Measurements from ENCODE around the gene TBC1D8.

TBC1D8 gene

GRCh38 chr2:101022221-101022620 lies 129.0 kb downstream of the TBC1D8 start:
- Histone ChIP-seq H3K27me3 (ENCODE audit: control insufficient read depth in 3 of 3, insufficient read depth in 3 of 3, low read depth in 1 of 3, low read length in 3 of 3) (peaks cover 0 to 2% (median 0%) of the 10 kb centered on the region in 3 experiments), H3K9me3 (replicated peaks in 1 of 2; ENCODE audit: control insufficient read depth in 2 of 2, insufficient read depth in 1 of 2, low read depth in 1 of 2, low read length in 2 of 2) (no peaks in the 10 kb centered on the region), H3K18ac (ENCODE audit: low read length) (no peak overlapping the region), H3K4me1 (ENCODE audit: control insufficient read depth in 2 of 2, insufficient read depth in 1 of 2, low read depth in 1 of 2, low read length in 2 of 2) (peaks cover 10 to 11% of the 10 kb centered on the region in 2 donors), H3K36me3 (replicated peaks in 1 of 2; ENCODE audit: control insufficient read depth in 2 of 2, insufficient read depth in 2 of 2, low read length in 2 of 2) (peaks cover 12 to 71% of the 10 kb centered on the region in 2 donors), H3K27ac (replicated peaks; ENCODE audit: low read length) (no peak overlapping the region), H2AK5ac (ENCODE audit: low read depth, low read length) (no peak overlapping the region), H2BK12ac (ENCODE audit: low read length) (no peak overlapping the region), H3K4me2 (ENCODE audit: insufficient read depth, low read length, poor library complexity, severe bottlenecking) (no peak overlapping the region), H2BK5ac (ENCODE audit: low read length) (no peak overlapping the region), H3K14ac (ENCODE audit: low read length) (no peak overlapping the region), H2BK120ac (ENCODE audit: low read depth, low read length) (no peak overlapping the region), H3K9ac (ENCODE audit: low read depth, low read length, poor library complexity) (no peak overlapping the region), H2AFZ (ENCODE audit: low read length) (no peak overlapping the region), H3K23ac (ENCODE audit: low read depth, low read length, poor library complexity) (no peak overlapping the region), H3K4ac (ENCODE audit: low read length) (no peak overlapping the region), H4K91ac (ENCODE audit: low read depth, low read length, poor library complexity) (no peak overlapping the region), H4K8ac (ENCODE audit: low read depth, low read length) (no peak overlapping the region), H3K4me3 (ENCODE audit: low read length in 2 of 2) (no peak overlapping the region), H2BK15ac (ENCODE audit: low read length) (no peak overlapping the region), H3K79me1 (ENCODE audit: low read depth, low read length) (no peaks in the 10 kb centered on the region)
- DNase-seq (ENCODE audit: low spot score), result no peak
- no CpG with 5 or more reads among the region's 16 CpGs for WGBS, 2 donors (ENCODE audit: extremely low coverage in 2 of 2, insufficient read length in 2 of 2, insufficient replicate concordance in 1 of 2)

GRCh38 chr2:101018934-101019333 lies 132.2 kb downstream of the TBC1D8 start:
- Histone ChIP-seq H3K9ac (ENCODE audit: low read depth, low read length, poor library complexity) (no peak overlapping the region), H3K27me3 (ENCODE audit: control insufficient read depth in 3 of 3, insufficient read depth in 3 of 3, low read depth in 1 of 3, low read length in 3 of 3) (peaks cover 0 to 2% (median 0%) of the 10 kb centered on the region in 3 experiments), H2AK5ac (ENCODE audit: low read depth, low read length) (no peak overlapping the region), H3K4me3 (ENCODE audit: low read length in 2 of 2) (no peak overlapping the region), H2BK15ac (ENCODE audit: low read length) (no peak overlapping the region), H3K79me1 (ENCODE audit: low read depth, low read length) (no peaks in the 10 kb centered on the region), H3K9me3 (replicated peaks in 1 of 2; ENCODE audit: control insufficient read depth in 2 of 2, insufficient read depth in 1 of 2, low read depth in 1 of 2, low read length in 2 of 2) (peaks cover 0 to 14% of the 10 kb centered on the region in 2 donors), H2BK12ac (ENCODE audit: low read length) (no peak overlapping the region), H3K18ac (ENCODE audit: low read length) (no peak overlapping the region), H2AFZ (ENCODE audit: low read length) (no peak overlapping the region), H4K91ac (ENCODE audit: low read depth, low read length, poor library complexity) (no peak overlapping the region), H3K4ac (ENCODE audit: low read length) (no peak overlapping the region), H3K23ac (ENCODE audit: low read depth, low read length, poor library complexity) (no peak overlapping the region), H2BK120ac (ENCODE audit: low read depth, low read length) (no peak overlapping the region), H3K4me2 (ENCODE audit: insufficient read depth, low read length, poor library complexity, severe bottlenecking) (no peak overlapping the region), H2BK5ac (ENCODE audit: low read length) (no peak overlapping the region), H4K8ac (ENCODE audit: low read depth, low read length) (no peak overlapping the region), H3K14ac (ENCODE audit: low read length) (no peak overlapping the region), H3K36me3 (replicated peaks in 1 of 2; ENCODE audit: control insufficient read depth in 2 of 2, insufficient read depth in 2 of 2, low read length in 2 of 2) (peaks cover 18 to 80% of the 10 kb centered on the region in 2 donors), H3K27ac (replicated peaks; ENCODE audit: low read length) (no peak overlapping the region), H3K4me1 (ENCODE audit: control insufficient read depth in 2 of 2, insufficient read depth in 1 of 2, low read depth in 1 of 2, low read length in 2 of 2) (no peaks in the 10 kb centered on the region)
- no CpG with 5 or more reads among the region's 8 CpGs for WGBS, 2 donors (ENCODE audit: extremely low coverage in 2 of 2, insufficient read length in 2 of 2, insufficient replicate concordance in 1 of 2)
- no peak for DNase-seq (ENCODE audit: low spot score)

- no peak overlapping the region for H3K23ac ChIP-seq (ENCODE audit: low read depth, low read length, poor library complexity)
- H3K4me1 ChIP-seq (ENCODE audit: control insufficient read depth in 2 of 2, insufficient read depth in 1 of 2, low read depth in 1 of 2, low read length in 2 of 2), result no peaks in the 10 kb centered on the region
- no peak overlapping the region for H2BK12ac ChIP-seq (ENCODE audit: low read length)
- H2BK15ac ChIP-seq (ENCODE audit: low read length), result no peak overlapping the region
- H3K4me3 ChIP-seq (ENCODE audit: low read length in 2 of 2), result no peak overlapping the region
- H4K91ac ChIP-seq (ENCODE audit: low read depth, low read length, poor library complexity), result no peak overlapping the region
- peaks cover 0 to 14% of the 10 kb centered on the region in 2 donors for H3K9me3 ChIP-seq (replicated peaks in 1 of 2; ENCODE audit: control insufficient read depth in 2 of 2, insufficient read depth in 1 of 2, low read depth in 1 of 2, low read length in 2 of 2)
- WGBS, 2 donors (ENCODE audit: extremely low coverage in 2 of 2, insufficient read length in 2 of 2, insufficient replicate concordance in 1 of 2), result no CpG with 5 or more reads among the region's 3 CpGs
- no peak overlapping the region for H3K27ac ChIP-seq (replicated peaks; ENCODE audit: low read length)
- no peak overlapping the region for H3K9ac ChIP-seq (ENCODE audit: low read depth, low read length, poor library complexity)
- H3K79me1 ChIP-seq (ENCODE audit: low read depth, low read length), result peaks cover 3% of the 10 kb centered on the region
- no peak overlapping the region for H3K4me2 ChIP-seq (ENCODE audit: insufficient read depth, low read length, poor library complexity, severe bottlenecking)
- no peak overlapping the region for H2BK5ac ChIP-seq (ENCODE audit: low read length)
- H3K27me3 ChIP-seq (ENCODE audit: control insufficient read depth in 3 of 3, insufficient read depth in 3 of 3, low read depth in 1 of 3, low read length in 3 of 3), result peaks cover 0 to 2% (median 0%) of the 10 kb centered on the region in 3 experiments
- DNase-seq (ENCODE audit: low spot score), result no peak
- H3K14ac ChIP-seq (ENCODE audit: low read length), result no peak overlapping the region
- H2AK5ac ChIP-seq (ENCODE audit: low read depth, low read length), result no peak overlapping the region
- no peak overlapping the region for H2AFZ ChIP-seq (ENCODE audit: low read length)
- H2BK120ac ChIP-seq (ENCODE audit: low read depth, low read length), result no peak overlapping the region
- peaks cover 22 to 81% of the 10 kb centered on the region in 2 donors for H3K36me3 ChIP-seq (replicated peaks in 1 of 2; ENCODE audit: control insufficient read depth in 2 of 2, insufficient read depth in 2 of 2, low read length in 2 of 2)
- H3K18ac ChIP-seq (ENCODE audit: low read length), result no peak overlapping the region
- H3K4ac ChIP-seq (ENCODE audit: low read length), result no peak overlapping the region
- no peak overlapping the region for H4K8ac ChIP-seq (ENCODE audit: low read depth, low read length)
These were observed 133.8 kb downstream of the TBC1D8 start for GRCh38 chr2:101017371-101017770.

GRCh38 chr2:101014264-101014857 lies 136.8 kb downstream of the TBC1D8 start:
- Histone ChIP-seq H3K9ac (ENCODE audit: low read depth, low read length, poor library complexity) (no peak overlapping the region), H4K91ac (ENCODE audit: low read depth, low read length, poor library complexity) (no peak overlapping the region), H3K79me1 (ENCODE audit: low read depth, low read length) (peaks cover 3% of the 10 kb centered on the region), H3K4me2 (ENCODE audit: insufficient read depth, low read length, poor library complexity, severe bottlenecking) (no peak overlapping the region), H3K27ac (replicated peaks; ENCODE audit: low read length) (no peak overlapping the region), H3K14ac (ENCODE audit: low read length) (no peak overlapping the region), H3K4me1 (ENCODE audit: control insufficient read depth in 2 of 2, insufficient read depth in 1 of 2, low read depth in 1 of 2, low read length in 2 of 2) (no peaks in the 10 kb centered on the region), H3K4me3 (ENCODE audit: low read length in 2 of 2) (no peak overlapping the region), H2BK15ac (ENCODE audit: low read length) (no peak overlapping the region), H3K23ac (ENCODE audit: low read depth, low read length, poor library complexity) (no peak overlapping the region), H3K4ac (ENCODE audit: low read length) (no peak overlapping the region), H3K36me3 (replicated peaks in 1 of 2; ENCODE audit: control insufficient read depth in 2 of 2, insufficient read depth in 2 of 2, low read length in 2 of 2) (peaks cover 18 to 81% of the 10 kb centered on the region in 2 donors), H3K18ac (ENCODE audit: low read length) (no peak overlapping the region), H2BK5ac (ENCODE audit: low read length) (no peak overlapping the region), H3K9me3 (replicated peaks in 1 of 2; ENCODE audit: control insufficient read depth in 2 of 2, insufficient read depth in 1 of 2, low read depth in 1 of 2, low read length in 2 of 2) (peaks cover 0 to 14% of the 10 kb centered on the region in 2 donors), H3K27me3 (ENCODE audit: control insufficient read depth in 3 of 3, insufficient read depth in 3 of 3, low read depth in 1 of 3, low read length in 3 of 3) (no peaks in the 10 kb centered on the region), H4K8ac (ENCODE audit: low read depth, low read length) (no peak overlapping the region), H2AK5ac (ENCODE audit: low read depth, low read length) (no peak overlapping the region), H2BK120ac (ENCODE audit: low read depth, low read length) (no peak overlapping the region), H2BK12ac (ENCODE audit: low read length) (no peak overlapping the region), H2AFZ (ENCODE audit: low read length) (no peak overlapping the region)
- WGBS, 2 donors (ENCODE audit: extremely low coverage in 2 of 2, insufficient read length in 2 of 2, insufficient replicate concordance in 1 of 2), result no CpG with 5 or more reads among the region's 6 CpGs
- no peak for DNase-seq (ENCODE audit: low spot score)

All from neuronal stem cell (in vitro differentiated cells).